Measurements from ENCODE around the gene RHBDL1. TPM values are rescaled to one million over a fixed set of nuclear protein-coding genes. Genes with fewer than 3 reads are reported as not detected.
A peak's percentile ranks its signal among the peaks of the same experiment; 100 is the strongest.

The RHBDL1 gene
- total and polyA plus RNA-seq, 2 experiments from 2014 or later, result 8.4 to 10.1 TPM

DNA sequence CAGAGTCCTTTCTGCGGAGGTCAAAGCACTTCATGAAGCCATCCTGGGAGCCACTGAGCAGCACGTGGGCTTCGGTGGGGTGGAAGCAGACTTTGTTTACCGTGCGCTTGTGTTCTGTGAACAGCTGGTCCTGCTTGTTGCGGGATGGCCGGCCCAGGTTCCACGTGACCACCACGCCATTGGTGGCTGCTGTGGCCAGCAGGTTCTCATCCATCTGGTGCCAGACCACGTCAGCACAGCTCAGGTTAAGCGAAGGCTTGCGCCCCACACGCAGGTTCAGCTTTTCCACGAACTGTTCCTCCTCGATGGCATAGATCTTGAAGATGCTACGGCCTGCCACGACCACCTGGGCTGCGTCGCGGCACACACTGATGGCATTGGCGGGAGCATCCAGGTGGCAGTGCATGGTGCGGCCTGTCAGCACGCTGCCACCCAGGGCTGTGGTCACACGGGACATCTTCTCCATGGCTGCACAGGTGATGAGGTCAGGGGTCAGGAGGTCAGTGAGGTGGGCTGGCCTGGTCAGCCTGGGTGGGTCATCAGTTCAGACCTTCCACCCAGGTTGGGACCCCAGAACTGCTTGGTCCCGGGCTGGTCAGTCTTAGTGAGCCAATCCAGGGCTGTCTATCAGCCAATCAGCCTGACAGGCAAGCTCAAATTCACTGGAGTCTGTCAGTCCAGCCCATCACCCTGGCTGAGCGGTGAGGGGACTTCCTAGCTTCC lies 13.9 kb downstream of the RHBDL1 start:
- no peaks in the 10 kb centered on the region for H3K9me2 ChIP-seq (ENCODE audit: insufficient read depth)
- no peak overlapping the region for H2AFZ ChIP-seq
- Mint-ChIP-seq H3K9me3 (no peaks in the 10 kb centered on the region; the same call in 1 of the 3 replicates), H3K4me1 (no peaks in the 10 kb centered on the region; the same call in 1 of the 3 replicates), H3K4me3 (peak overlapping the region; percentile 87), H3K27ac (peak overlapping the region; percentile 82; the same call in 1 of the 2 replicates), H3K36me3 (ENCODE audit: low read depth) (peaks cover 10% of the 10 kb centered on the region), H3K27me3 (ENCODE audit: insufficient read depth, low read depth, poor library complexity) (peaks cover 22% of the 10 kb centered on the region)
- TF ChIP-seq ZNF462 (CRISPR knock-in tag; IDR thresholded peaks at IDR 0.05), result no peak
- no peak for TF ChIP-seq CREB1 (CRISPR knock-in tag; IDR thresholded peaks at IDR 0.05; ENCODE audit: low read depth)
- no peak for TF ChIP-seq EZH2phosphoT487 (IDR thresholded peaks at IDR 0.05; ENCODE audit: unreplicated experiment)
- no peak for TF ChIP-seq ZNF114 (CRISPR knock-in tag; IDR thresholded peaks at IDR 0.05)
- no peak for TF ChIP-seq JUNB (IDR thresholded peaks at IDR 0.05; ENCODE audit: unreplicated experiment)
- TF ChIP-seq, protein P1, sequence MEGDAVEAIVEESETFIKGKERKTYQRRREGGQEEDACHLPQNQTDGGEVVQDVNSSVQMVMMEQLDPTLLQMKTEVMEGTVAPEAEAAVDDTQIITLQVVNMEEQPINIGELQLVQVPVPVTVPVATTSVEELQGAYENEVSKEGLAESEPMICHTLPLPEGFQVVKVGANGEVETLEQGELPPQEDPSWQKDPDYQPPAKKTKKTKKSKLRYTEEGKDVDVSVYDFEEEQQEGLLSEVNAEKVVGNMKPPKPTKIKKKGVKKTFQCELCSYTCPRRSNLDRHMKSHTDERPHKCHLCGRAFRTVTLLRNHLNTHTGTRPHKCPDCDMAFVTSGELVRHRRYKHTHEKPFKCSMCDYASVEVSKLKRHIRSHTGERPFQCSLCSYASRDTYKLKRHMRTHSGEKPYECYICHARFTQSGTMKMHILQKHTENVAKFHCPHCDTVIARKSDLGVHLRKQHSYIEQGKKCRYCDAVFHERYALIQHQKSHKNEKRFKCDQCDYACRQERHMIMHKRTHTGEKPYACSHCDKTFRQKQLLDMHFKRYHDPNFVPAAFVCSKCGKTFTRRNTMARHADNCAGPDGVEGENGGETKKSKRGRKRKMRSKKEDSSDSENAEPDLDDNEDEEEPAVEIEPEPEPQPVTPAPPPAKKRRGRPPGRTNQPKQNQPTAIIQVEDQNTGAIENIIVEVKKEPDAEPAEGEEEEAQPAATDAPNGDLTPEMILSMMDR (conservative IDR thresholded peaks at IDR 0.05; ENCODE audit: low read depth in 2 of 2), result no peak
- TF ChIP-seq, protein P2, sequence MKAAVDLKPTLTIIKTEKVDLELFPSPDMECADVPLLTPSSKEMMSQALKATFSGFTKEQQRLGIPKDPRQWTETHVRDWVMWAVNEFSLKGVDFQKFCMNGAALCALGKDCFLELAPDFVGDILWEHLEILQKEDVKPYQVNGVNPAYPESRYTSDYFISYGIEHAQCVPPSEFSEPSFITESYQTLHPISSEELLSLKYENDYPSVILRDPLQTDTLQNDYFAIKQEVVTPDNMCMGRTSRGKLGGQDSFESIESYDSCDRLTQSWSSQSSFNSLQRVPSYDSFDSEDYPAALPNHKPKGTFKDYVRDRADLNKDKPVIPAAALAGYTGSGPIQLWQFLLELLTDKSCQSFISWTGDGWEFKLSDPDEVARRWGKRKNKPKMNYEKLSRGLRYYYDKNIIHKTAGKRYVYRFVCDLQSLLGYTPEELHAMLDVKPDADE (IDR thresholded peaks at IDR 0.05), result no peak
- TF ChIP-seq REST (IDR thresholded peaks at IDR 0.05; ENCODE audit: unreplicated experiment), result no peak
- TF ChIP-seq NANOG (IDR thresholded peaks at IDR 0.05; ENCODE audit: borderline replicate concordance), result no peak
- TF ChIP-seq STAT1 (IDR thresholded peaks at IDR 0.05; ENCODE audit: unreplicated experiment), result no peak
- no peak for TF ChIP-seq ZNF331 (CRISPR knock-in tag; IDR thresholded peaks at IDR 0.05; ENCODE audit: low read depth)
- TF ChIP-seq EZH2 (IDR thresholded peaks at IDR 0.05; ENCODE audit: low read depth, unreplicated experiment), result no peak
- no peak for TF ChIP-seq POLR2AphosphoS5 (IDR thresholded peaks at IDR 0.05; ENCODE audit: low read depth)
- H3K4me2 ChIP-seq, result peak overlapping the region; percentile 99
- H3K27ac ChIP-seq (ENCODE audit: low read depth), result no peak overlapping the region
- H3K36me3 ChIP-seq (ENCODE audit: insufficient read depth), result no peaks in the 10 kb centered on the region
- H3K4me3 ChIP-seq, result peak overlapping the region; percentile 95
- 0 out of 2 replicates have a peak, but pooled peaks cover 3% of the 10 kb centered on the region for H3F3A ChIP-seq (replicated peaks; ENCODE audit: low read depth)
- no peaks in the 10 kb centered on the region for H4K20me1 ChIP-seq (replicated peaks; ENCODE audit: insufficient read depth)
- no peaks in the 10 kb centered on the region for H3K4me1 ChIP-seq (ENCODE audit: insufficient read depth)
- ATAC-seq (no peak), DNase-seq (ENCODE audit: low spot score) (no peak)
- peaks cover 37% of the 10 kb centered on the region for H3K27me3 ChIP-seq (ENCODE audit: insufficient read depth)
- H3K79me2 ChIP-seq (replicated peaks; ENCODE audit: insufficient read depth), result no peaks in the 10 kb centered on the region; the same call in 1 of the 2 replicates
